ENCODE data around the gene SLC15A2. TPM values are rescaled to one million over a fixed set of nuclear protein-coding genes. Genes with fewer than 3 reads are reported as not detected.

Gene SLC15A2
- total RNA-seq, 4 donors from 2014 or later: 0.59 to 13.2 (median 4.1) TPM

DNA sequence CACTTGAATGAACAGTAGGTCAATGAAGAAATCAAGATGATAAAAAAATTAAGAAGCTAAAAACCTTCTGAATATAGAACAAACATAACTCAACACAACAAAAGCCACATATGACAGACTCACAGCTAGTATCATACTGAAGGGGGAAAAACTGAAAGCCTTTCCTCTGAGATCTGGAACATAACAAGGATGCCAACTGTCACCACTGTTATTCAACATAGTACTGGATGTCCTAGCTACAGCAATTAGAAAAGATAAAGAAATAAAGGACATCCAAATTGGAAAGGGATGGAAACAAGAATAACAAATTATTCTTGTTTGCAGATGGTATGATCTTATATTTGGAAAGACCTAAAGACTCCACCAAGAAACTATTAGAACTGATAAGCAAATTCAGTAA lies 67.1 kb downstream of the SLC15A2 start:
- Histone ChIP-seq H3K4me1 (no peaks in the 10 kb centered on the region), H3K36me3 (no peaks in the 10 kb centered on the region), H3K27me3 (no peaks in the 10 kb centered on the region), H3K4me3 (no peak overlapping the region), H3K9me3 (peaks cover 0 to 3% (median 0%) of the 10 kb centered on the region in 4 donors), H3K27ac (no peak overlapping the region)
- no peak for DNase-seq (ENCODE audit: low spot score in 2 of 2)
- no peak for TF ChIP-seq EP300 (IDR thresholded peaks at IDR 0.05)
- no peak for TF ChIP-seq POLR2A (IDR thresholded peaks at IDR 0.05)
- TF ChIP-seq, protein P1, sequence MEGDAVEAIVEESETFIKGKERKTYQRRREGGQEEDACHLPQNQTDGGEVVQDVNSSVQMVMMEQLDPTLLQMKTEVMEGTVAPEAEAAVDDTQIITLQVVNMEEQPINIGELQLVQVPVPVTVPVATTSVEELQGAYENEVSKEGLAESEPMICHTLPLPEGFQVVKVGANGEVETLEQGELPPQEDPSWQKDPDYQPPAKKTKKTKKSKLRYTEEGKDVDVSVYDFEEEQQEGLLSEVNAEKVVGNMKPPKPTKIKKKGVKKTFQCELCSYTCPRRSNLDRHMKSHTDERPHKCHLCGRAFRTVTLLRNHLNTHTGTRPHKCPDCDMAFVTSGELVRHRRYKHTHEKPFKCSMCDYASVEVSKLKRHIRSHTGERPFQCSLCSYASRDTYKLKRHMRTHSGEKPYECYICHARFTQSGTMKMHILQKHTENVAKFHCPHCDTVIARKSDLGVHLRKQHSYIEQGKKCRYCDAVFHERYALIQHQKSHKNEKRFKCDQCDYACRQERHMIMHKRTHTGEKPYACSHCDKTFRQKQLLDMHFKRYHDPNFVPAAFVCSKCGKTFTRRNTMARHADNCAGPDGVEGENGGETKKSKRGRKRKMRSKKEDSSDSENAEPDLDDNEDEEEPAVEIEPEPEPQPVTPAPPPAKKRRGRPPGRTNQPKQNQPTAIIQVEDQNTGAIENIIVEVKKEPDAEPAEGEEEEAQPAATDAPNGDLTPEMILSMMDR (IDR thresholded peaks at IDR 0.05): no peak

DNA sequence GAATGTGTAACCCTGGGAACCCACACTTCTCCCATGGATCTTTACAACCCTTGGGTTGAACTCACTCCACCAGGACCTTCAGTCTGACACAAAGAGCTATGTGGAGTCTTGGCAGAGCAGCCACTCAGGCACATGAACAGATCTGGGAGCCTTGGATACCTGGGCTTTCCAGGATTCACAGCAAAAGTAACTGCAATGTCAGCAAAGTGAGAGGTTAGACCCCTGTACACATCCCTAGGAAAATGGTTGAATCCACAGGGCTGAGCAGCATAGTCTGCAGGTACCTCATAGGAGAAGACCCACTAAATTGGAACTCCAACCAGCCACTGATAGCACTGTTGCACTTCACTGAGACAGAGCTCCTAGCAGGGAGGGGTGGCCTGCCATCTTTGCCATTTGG lies 68.2 kb downstream of the SLC15A2 start:
- no peak for TF ChIP-seq EP300 (IDR thresholded peaks at IDR 0.05)
- no peak for TF ChIP-seq POLR2A (IDR thresholded peaks at IDR 0.05)
- TF ChIP-seq, protein P1 (IDR thresholded peaks at IDR 0.05): no peak
- Histone ChIP-seq H3K4me1 (no peaks in the 10 kb centered on the region), H3K27me3 (no peaks in the 10 kb centered on the region), H3K9me3 (peaks cover 0 to 3% (median 0%) of the 10 kb centered on the region in 4 donors), H3K27ac (no peak overlapping the region), H3K36me3 (no peaks in the 10 kb centered on the region), H3K4me3 (no peak overlapping the region)
- no peak for DNase-seq (ENCODE audit: low spot score in 2 of 2)

DNA sequence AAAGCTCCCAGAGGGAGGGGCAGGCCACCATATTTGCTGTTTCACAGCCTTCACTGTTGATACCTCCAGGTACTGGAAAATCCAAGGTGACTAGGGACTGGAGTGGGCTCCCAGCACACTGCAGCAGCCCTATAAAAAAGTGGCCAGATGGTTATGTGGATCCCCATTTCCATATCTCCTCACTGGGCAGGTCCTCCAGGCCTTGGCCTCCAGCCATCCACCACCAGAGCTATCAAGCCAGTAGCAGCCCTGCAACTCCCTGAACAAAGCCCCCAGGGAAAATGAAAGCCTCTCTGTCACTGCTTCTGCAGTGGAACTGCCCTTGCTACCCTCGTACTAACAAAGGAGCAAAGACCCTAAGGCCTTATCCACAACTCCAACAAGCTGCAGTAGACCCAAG lies 69.4 kb downstream of the SLC15A2 start:
- 88 to 91% methylated on average over 1 of the region's 1 CpG for WGBS, 2 donors
- no peaks in the 10 kb centered on the region for H3K27me3 ChIP-seq

DNA sequence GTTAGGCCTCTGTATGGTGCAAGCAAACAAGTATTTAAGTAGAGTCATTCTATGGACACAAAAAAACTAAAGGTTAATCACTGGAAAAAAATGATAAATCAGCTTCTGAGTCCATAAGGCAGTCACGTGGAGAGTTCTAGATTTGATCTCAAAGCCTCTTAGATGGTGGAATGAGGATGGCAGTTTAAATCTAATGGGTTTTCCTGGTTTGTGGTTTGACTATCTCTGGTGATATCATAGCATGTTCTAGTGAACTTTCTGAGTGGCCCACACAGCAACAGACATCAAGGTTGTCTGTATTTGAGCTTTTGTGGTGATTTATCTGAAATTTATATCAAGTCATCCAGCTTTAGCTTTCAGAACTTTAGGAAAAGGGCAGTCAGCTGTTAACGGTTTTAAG lies 75.4 kb downstream of the SLC15A2 start:
- no peak for TF ChIP-seq EP300 (IDR thresholded peaks at IDR 0.05)
- TF ChIP-seq, protein P1 (IDR thresholded peaks at IDR 0.05): no peak
- no peaks in the 10 kb centered on the region for H3K4me1 ChIP-seq
- no peaks in the 10 kb centered on the region for H3K27me3 ChIP-seq
- H3K27ac ChIP-seq: no peak overlapping the region
- no peak for DNase-seq (ENCODE audit: low spot score in 2 of 2)
- peaks cover 0 to 6% (median 0%) of the 10 kb centered on the region in 4 donors for H3K9me3 ChIP-seq
- 77 to 83% methylated on average over 2 of the region's 2 CpGs for WGBS, 2 donors
- H3K4me3 ChIP-seq: no peak overlapping the region
- H3K36me3 ChIP-seq: no peaks in the 10 kb centered on the region

More for the DNA sequence above, 69.4 kb downstream of the SLC15A2 start:
- H3K4me3 ChIP-seq: no peak overlapping the region
- H3K36me3 ChIP-seq: no peaks in the 10 kb centered on the region
- DNase-seq (ENCODE audit: low spot score in 2 of 2): no peak
- H3K9me3 ChIP-seq: peaks cover 0 to 3% (median 0%) of the 10 kb centered on the region in 4 donors
- no peak overlapping the region for H3K27ac ChIP-seq
- no peaks in the 10 kb centered on the region for H3K4me1 ChIP-seq
- TF ChIP-seq EP300 (IDR thresholded peaks at IDR 0.05): no peak
- no peak for TF ChIP-seq POLR2A (IDR thresholded peaks at IDR 0.05)
- TF ChIP-seq, protein P1 (IDR thresholded peaks at IDR 0.05): no peak

DNA sequence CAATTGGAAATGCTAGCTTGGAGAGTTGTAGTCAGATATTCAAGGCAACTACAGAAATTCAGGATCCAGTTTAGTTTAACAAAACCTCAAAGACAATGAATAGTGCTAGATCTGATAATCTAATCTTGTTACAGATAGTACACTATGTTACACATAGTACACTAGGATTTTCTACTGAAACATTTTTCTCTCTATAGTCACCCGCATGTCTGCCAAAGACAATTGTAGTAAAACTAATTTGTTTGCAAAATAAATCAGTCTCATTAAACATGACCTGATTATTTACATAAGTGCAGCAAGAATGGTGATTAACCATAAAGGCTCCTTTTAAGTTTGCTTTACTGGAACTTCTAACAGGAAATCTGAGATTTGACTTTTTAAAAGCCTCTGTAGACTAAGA lies 75.8 kb downstream of the SLC15A2 start:
- Histone ChIP-seq H3K36me3 (no peaks in the 10 kb centered on the region), H3K27me3 (no peaks in the 10 kb centered on the region), H3K9me3 (peaks cover 0 to 10% (median 0%) of the 10 kb centered on the region in 4 donors), H3K4me1 (no peaks in the 10 kb centered on the region), H3K27ac (no peak overlapping the region), H3K4me3 (no peak overlapping the region)
- no peak for TF ChIP-seq POLR2A (IDR thresholded peaks at IDR 0.05)
- TF ChIP-seq, protein P1 (IDR thresholded peaks at IDR 0.05): no peak
- no peak for TF ChIP-seq EP300 (IDR thresholded peaks at IDR 0.05)
- 82 to 85% methylated on average over 1 of the region's 1 CpG for WGBS, 2 donors
- DNase-seq (ENCODE audit: low spot score in 2 of 2): no peak
